Colonic mucosa (tissue), 4 donors: ENCODE data around the gene AUTS2. TPM values are rescaled to one million over a fixed set of nuclear protein-coding genes. Genes with fewer than 3 reads are reported as not detected.

ENCODE experiments used
- DNase-seq: peaks from one replicate; pipeline ENCODE4 v3.0.0-alpha.2; 2020
- H3K27ac ChIP-seq: fragments of 200-600 bp; one replicate; pipeline ENCODE4 v1.8.0; 2021
- H3K27me3 ChIP-seq: fragments of 200-600 bp; one replicate; pipeline ENCODE4 v1.8.0; 2021
- H3K36me3 ChIP-seq: fragments of 200-600 bp; one replicate; pipeline ENCODE4 v1.8.0; 2021
- H3K4me1 ChIP-seq: fragments of 200-600 bp; one replicate; pipeline ENCODE4 v1.8.0; 2021; ENCODE audit warnings: mild to moderate bottlenecking
- H3K4me3 ChIP-seq: fragments of 200-600 bp; one replicate; pipeline ENCODE4 v1.8.0; 2021
- H3K9ac ChIP-seq, 2 donors: one replicate each; pipeline ENCODE4 v1.7.0; 2013; ENCODE audit warnings: control low read depth in 2 of 2, low read depth in 2 of 2, low read length in 2 of 2
- H3K9me3 ChIP-seq: fragments of 200-600 bp; one replicate; pipeline ENCODE4 v1.8.0; 2021
- CTCF ChIP-seq: fragments of 200-600 bp; IDR thresholded peaks from one replicate; pipeline ENCODE4 v1.8.0; 2022; ENCODE audit warnings: antibody characterized with exemption, mild to moderate bottlenecking
- intact Hi-C: fragments of 100-400 bp; cut with DNase I; formaldehyde crosslinking; loops from one replicate; pipeline ENCODE4 v1.14.1; 2022
- total RNA-seq, 2 donors: library from RNA; stranded (reverse); fragmentation: NEBNext Ultra II Directional in 1 of 2; extraction: Animal tissue kit (Norgen Biotek cat#: 25700) in 1 of 2; gene quantifications; one replicate each; pipeline ENCODE4 v1.2.1, GENCODE V29; 2021
- donor health status: healthy.
- donor health status: DM: no; HTN: no; CAD: no.
- donor health status: DM: no; HTN: no; CAD: no.

AUTS2 gene
- total RNA-seq, 2 donors from 2014 or later: 39.8 to 42.3 TPM

- Histone ChIP-seq H3K4me1 (no peaks in the 10 kb centered on the region), H3K36me3 (no peaks in the 10 kb centered on the region), H3K9ac (no peak overlapping the region), H3K9me3 (no peaks in the 10 kb centered on the region), H3K4me3 (no peak overlapping the region), H3K27ac (no peak overlapping the region), H3K27me3 (no peaks in the 10 kb centered on the region)
- intact Hi-C loops: no loop called here
- DNase-seq: no peak
- TF ChIP-seq CTCF: no peak
Observed at GRCh38 chr7:69749372-69749979, 151.2 kb downstream of the AUTS2 start.

- DNase-seq: no peak
- Histone ChIP-seq H3K4me3 (no peak overlapping the region), H3K36me3 (no peaks in the 10 kb centered on the region), H3K9me3 (no peaks in the 10 kb centered on the region), H3K4me1 (no peaks in the 10 kb centered on the region), H3K27ac (no peak overlapping the region), H3K9ac (no peak overlapping the region), H3K27me3 (no peaks in the 10 kb centered on the region)
- TF ChIP-seq CTCF: no peak
- intact Hi-C loops: no loop called here
Observed at GRCh38 chr7:69749994-69750393, 151.7 kb downstream of the AUTS2 start.

GRCh38 chr7:69751026-69751425 is 152.8 kb downstream of the AUTS2 start:
- H3K4me1 ChIP-seq: no peaks in the 10 kb centered on the region
- no peak overlapping the region for H3K9ac ChIP-seq
- no peaks in the 10 kb centered on the region for H3K9me3 ChIP-seq
- intact Hi-C loops: no loop called here
- no peaks in the 10 kb centered on the region for H3K27me3 ChIP-seq
- no peak for DNase-seq
- H3K36me3 ChIP-seq: no peaks in the 10 kb centered on the region
- H3K27ac ChIP-seq: no peak overlapping the region
- TF ChIP-seq CTCF: no peak
- H3K4me3 ChIP-seq: no peak overlapping the region

- H3K36me3 ChIP-seq: no peaks in the 10 kb centered on the region
- intact Hi-C loops: no loop called here
- no peak for TF ChIP-seq CTCF
Observed at GRCh38 chr7:69753981-69754380, 155.7 kb downstream of the AUTS2 start.

GRCh38 chr7:69754476-69754875 is 156.2 kb downstream of the AUTS2 start:
- H3K4me1 ChIP-seq: no peaks in the 10 kb centered on the region
- no peak for TF ChIP-seq CTCF
- H3K27ac ChIP-seq: no peak overlapping the region
- H3K27me3 ChIP-seq: no peaks in the 10 kb centered on the region
- H3K9ac ChIP-seq: no peak overlapping the region
- intact Hi-C loops: no loop called here
- DNase-seq: no peak
- no peaks in the 10 kb centered on the region for H3K36me3 ChIP-seq
- no peak overlapping the region for H3K4me3 ChIP-seq
- H3K9me3 ChIP-seq: no peaks in the 10 kb centered on the region

More at GRCh38 chr7:69753981-69754380, 155.7 kb downstream of the AUTS2 start:
- H3K27ac ChIP-seq: no peak overlapping the region
- H3K27me3 ChIP-seq: no peaks in the 10 kb centered on the region
- no peak for DNase-seq
- no peak overlapping the region for H3K4me3 ChIP-seq
- no peaks in the 10 kb centered on the region for H3K9me3 ChIP-seq
- H3K4me1 ChIP-seq: no peaks in the 10 kb centered on the region
- H3K9ac ChIP-seq: no peak overlapping the region
